GM10248 (cell line): ENCODE measurements around the gene OR52M1.
A peak's percentile ranks its signal among the peaks of the same experiment; 100 is the strongest.

Experiments
- CTCF ChIA-PET: fragments of 300-600 bp; sonication (Branson Sonifier 250); formaldehyde crosslinking; extraction: SDS; loops from one replicate; lab custom pipeline; 2021; ENCODE audit warnings: antibody characterized with exemption; lab: Yijun Ruan, JAX
- POLR2A ChIA-PET: fragments of 350-650 bp; sonication (Branson Sonifier 250); formaldehyde crosslinking; extraction: SDS; loops from one replicate; lab custom pipeline; 2020; ENCODE audit warnings: antibody characterized with exemption; lab: Yijun Ruan, JAX
- DNase-seq: peaks from one replicate; pipeline ENCODE4 v3.0.0; 2012; ENCODE audit errors: extremely low spot score
- CTCF ChIP-seq: IDR thresholded peaks from 2 replicates; pipeline ENCODE4 v1.5.1; 2012; ENCODE audit warnings: mild to moderate bottlenecking, low read depth; ENCODE audit errors: extremely low read depth, missing control alignments, control extremely low read depth

Gene OR52M1

GRCh38 chr11:4541071-4541470 is 3.9 kb upstream of the OR52M1 start:
- DNase-seq, result no peak
- POLR2A ChIA-PET, result no interaction called here
- CTCF ChIA-PET, result interaction anchor here (0.7 to 10.6 kb wide), 6 partner anchors 18 to 361 kb away, joined by 3 to 169 read pairs (median 18); no protein-coding TSS in a partner anchor
- no peak for TF ChIP-seq CTCF

GRCh38 chr11:4543561-4543960 is 1.4 kb upstream of the OR52M1 start:
- no peak for TF ChIP-seq CTCF
- CTCF ChIA-PET, result interaction anchor here (0.9 to 10.6 kb wide), 4 partner anchors 16 to 356 kb away, joined by 3 to 169 read pairs (median 4); no protein-coding TSS in a partner anchor
- POLR2A ChIA-PET, result no interaction called here
- no peak for DNase-seq

- no peak for TF ChIP-seq CTCF
- no peak for DNase-seq
- POLR2A ChIA-PET, result no interaction called here
- CTCF ChIA-PET, result interaction anchor here (1.7 to 3.0 kb wide), 2 partner anchors 8 to 360 kb away, joined by 9 to 25 read pairs; no protein-coding TSS in a partner anchor
These were observed 1.9 kb downstream of the OR52M1 start for GRCh38 chr11:4546878-4547277.

- POLR2A ChIA-PET, result no interaction called here
- TF ChIP-seq CTCF, result no peak
- CTCF ChIA-PET, result interaction anchor here (1.7 to 3.0 kb wide), 2 partner anchors 9 to 360 kb away, joined by 9 to 25 read pairs; no protein-coding TSS in a partner anchor
- DNase-seq, result no peak
These were observed 2.4 kb downstream of the OR52M1 start for GRCh38 chr11:4547416-4547815.

GRCh38 chr11:4551346-4551979 is 6.5 kb downstream of the OR52M1 start:
- POLR2A ChIA-PET, result no interaction called here
- CTCF ChIA-PET, result interaction anchor here (2.0 to 3.5 kb wide), 2 partner anchors 13 to 364 kb away, joined by 16 to 17 read pairs; no protein-coding TSS in a partner anchor
- DNase-seq, result peak; percentile 25
- TF ChIP-seq CTCF, result no peak

GRCh38 chr11:4559527-4560440 is 14.8 kb downstream of the OR52M1 start:
- no peak for TF ChIP-seq CTCF
- DNase-seq, result no peak
- ChIA-PET POLR2A (no interaction called here), CTCF (interaction anchor here (1.2 to 1.4 kb wide), 3 partner anchors 17 to 21 kb away, joined by 3 to 4 read pairs (median 3); no protein-coding TSS in a partner anchor)
